GM21737 (cell line): Measurements from ENCODE around the gene HSPB6.
A peak's percentile ranks its signal among the peaks of the same experiment; 100 is the strongest.
"Not testable (repeated sequence)": the region's sequence is repeated elsewhere in the genome, so short reads cannot be mapped to it uniquely, and the experiment has no call there.

Experiments used
- ATAC-seq: cut with Tn5 transposase; IDR thresholded peaks from one replicate; pipeline ENCODE4 v1.9.1; 2021; ENCODE audit warnings: mild to moderate bottlenecking, moderate library complexity; ENCODE audit not compliant: unreplicated experiment

Gene HSPB6

GRCh38 chr19:35786299-35787160, 29.7 kb upstream of the HSPB6 start:
- no peak for ATAC-seq

- no peak for ATAC-seq
These were observed 28.5 kb upstream of the HSPB6 start for GRCh38 chr19:35785339-35785627.

- no peak for ATAC-seq
These were observed 27.9 kb upstream of the HSPB6 start for GRCh38 chr19:35784503-35785338.

DNA sequence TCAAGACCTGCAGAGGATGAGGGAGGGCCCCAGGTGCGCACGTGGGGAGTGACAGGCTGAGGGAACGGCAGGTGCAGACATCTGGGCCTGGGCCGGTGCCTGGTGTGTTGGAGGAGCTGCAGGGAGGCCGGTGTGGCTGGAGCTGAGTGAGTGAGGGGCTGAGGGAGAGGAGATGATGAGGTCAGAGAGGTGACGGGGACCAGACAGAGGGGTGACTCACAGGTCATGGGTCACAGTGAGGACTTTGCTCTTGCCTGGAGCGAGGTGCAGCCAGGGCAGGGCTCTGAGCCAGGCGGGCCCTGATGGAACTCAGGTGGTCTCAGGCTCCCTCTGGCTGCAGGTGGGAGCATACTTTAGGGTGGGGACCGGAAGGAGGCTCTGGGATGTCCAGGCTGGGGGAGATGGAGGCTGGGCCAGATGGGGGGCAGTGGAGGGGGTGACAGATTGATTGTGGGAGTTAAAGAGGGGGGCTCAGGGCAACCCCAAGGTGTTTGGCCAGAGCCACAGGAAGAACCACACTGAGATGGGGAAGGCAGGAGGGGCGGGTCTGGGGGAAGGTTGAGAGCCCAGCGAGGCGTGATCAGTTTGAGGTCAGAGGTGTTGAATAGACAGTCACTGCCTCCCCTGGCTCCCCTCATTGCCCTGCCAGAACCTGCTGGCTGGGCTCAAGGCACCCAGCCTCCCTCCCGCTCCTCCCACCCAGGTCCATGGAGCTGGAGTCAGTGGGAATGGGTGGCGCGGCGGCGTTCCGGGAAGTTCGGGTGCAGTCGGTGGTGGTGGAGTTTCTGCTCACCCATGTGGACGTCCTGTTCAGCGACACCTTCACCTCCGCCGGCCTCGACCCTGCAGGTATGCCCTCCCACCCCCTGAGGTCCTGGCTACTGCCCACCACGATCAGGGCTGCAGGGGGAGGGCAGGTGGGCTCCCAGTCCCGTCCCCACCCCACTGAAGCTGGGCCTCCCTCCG, 26.9 kb upstream of the HSPB6 start:
- no peak for ATAC-seq

DNA sequence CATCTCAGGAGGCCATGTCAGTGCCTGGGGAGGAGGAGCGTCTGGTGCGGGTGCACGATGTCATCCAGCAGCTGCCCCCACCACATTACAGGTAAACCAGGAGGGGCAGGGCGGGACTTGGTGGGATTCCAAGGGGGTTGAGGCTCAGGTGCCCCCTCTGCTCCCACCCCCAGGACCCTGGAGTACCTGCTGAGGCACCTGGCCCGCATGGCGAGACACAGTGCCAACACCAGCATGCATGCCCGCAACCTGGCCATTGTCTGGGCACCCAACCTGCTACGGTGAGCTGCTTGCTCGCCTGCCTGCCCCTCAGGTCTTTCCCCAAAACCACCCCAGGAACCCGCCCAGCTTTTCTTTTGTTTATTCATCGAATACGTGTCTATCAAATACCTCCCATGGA, 25.8 kb upstream of the HSPB6 start:
- no peak for ATAC-seq

- no peak for ATAC-seq
These were observed 24.8 kb upstream of the HSPB6 start for GRCh38 chr19:35781650-35782049.

DNA sequence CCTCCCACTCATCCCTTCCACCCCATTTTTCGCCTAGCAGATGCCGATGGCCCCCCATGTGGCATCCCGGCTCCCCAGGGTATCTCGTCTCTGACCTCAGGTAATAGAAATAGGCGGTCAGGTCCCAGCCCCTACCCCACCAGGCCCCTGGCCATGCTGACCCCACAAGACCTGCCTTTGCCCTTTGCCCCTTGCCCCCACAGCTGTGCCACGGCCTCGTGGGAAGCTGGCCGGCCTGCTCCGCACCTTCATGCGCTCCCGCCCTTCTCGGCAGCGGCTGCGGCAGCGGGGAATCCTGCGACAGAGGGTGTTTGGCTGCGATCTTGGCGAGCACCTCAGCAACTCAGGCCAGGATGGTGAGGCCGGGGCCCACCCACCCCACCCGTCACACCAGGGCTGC, 23.9 kb upstream of the HSPB6 start:
- ATAC-seq = no peak

- ATAC-seq = no peak
These were observed 23.2 kb upstream of the HSPB6 start for GRCh38 chr19:35780058-35780457.

DNA sequence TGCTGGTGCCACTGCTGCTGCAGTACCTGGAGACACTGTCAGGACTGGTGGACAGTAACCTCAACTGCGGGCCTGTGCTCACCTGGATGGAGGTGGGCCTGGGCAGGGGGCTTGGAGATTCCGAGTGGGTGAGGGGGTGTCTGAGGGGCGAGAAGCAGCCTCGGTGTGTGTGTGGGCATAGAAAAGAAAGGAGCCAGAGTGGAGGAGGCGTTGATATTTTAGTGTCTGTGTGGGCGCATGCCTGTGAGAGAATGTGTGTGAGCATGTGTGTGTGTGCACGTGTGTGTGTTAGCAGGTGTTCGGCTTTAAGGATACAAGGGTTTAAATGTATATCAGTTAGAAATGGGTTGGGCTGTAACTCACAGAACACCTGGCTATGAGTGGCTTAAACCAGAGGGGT, 22.2 kb upstream of the HSPB6 start:
- ATAC-seq = no peak

- no peak for ATAC-seq
These were observed 21.1 kb upstream of the HSPB6 start for GRCh38 chr19:35777961-35778360.

DNA sequence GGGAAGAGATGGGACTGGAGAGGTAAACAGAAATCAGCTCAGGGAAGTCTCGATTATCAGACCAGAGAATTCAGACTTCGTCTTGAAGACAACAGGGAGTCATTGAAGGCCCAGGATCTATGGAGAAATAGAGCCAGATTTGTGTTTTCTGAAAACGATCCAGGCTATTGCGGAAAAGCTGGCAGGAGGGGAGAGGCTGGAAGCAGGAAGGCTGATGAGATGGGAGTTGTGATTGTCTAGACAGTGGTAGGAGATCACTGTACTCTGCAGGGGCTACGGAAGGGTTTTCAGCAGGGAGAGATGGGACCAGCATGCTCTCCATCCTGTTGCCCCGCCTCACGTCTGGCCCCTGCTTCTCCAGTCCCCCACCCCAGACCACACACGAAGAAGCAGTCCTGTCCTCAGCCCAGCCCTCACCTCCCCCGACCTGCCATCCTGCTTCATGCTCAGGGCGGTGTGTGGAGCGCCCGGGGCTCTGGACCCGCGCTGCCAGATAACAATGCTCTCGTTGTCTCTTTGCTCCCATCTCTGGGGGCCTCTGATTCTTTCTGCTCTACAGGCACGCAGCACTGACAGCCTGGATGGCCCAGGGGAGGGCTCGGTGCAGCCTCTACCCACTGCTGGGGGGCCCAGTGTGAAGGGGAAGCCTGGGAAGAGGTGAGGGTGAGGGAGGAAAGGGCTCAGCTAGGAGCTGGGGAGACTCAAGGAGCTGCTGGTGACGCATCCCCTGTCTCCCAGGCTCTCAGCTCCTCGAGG, 20.4 kb upstream of the HSPB6 start:
- no peak for ATAC-seq

- no peak for ATAC-seq
These were observed 19.4 kb upstream of the HSPB6 start for GRCh38 chr19:35776102-35776788.

DNA sequence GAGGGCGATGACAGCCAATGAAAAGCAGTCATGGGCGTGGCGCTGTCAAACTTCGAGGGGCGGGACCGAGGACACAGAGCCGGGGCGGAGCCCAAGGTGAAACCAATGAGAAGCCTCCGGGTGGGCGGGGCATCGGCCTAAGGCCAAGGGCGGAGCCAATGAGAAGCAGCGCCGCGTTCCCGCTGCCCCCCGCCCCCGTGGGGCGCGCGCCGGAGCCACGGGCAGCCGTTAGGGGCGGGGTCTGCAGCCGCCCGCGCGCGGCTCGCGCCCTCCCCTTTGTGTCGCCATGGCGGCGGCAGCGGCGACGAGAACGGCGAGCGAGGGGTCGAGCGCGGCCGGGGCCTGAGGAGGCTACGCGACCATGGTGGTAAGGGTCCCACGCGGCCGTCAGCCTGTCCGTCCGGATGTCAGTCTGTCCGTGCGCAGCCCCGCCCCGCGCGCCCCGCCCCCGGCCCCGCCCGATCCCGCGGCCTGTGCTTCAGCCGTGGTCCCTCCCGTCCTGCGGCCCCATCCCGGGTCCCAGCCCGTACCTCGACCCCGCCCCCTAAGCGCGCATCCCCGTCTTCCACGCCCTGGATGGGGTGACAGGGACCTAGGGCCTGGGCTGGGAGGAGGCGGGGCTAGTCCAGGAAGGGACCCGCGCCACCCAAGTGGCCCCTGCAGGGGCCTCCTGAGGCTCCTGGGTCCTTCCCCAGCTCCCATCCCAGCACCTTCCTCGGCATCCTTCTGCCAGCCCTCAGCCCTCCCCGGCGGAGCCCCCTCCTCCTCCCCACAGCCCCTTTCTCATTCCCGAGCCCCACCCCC, 18.7 kb upstream of the HSPB6 start, which contains the start of gene ARHGAP33:
TSS of gene ARHGAP33 (plus strand) at position 267 of the 804 bp plus-strand sequence. CDS start at position 362, 95 bp downstream.
- peak; percentile 94 for ATAC-seq

DNA sequence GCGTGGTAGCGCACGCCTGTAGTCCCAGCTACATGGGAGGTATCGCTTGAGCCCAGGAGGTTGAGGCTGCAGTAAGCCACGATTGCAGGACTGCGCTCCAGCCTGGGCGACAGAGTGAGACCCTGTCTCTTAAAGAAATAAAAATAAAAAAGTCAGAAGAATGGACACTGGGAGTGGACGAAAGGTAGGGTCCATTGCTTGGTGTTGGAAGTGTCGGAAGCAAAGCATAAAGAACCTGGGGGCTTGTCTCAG, 18.1 kb upstream of the HSPB6 start:
- ATAC-seq = no peak

DNA sequence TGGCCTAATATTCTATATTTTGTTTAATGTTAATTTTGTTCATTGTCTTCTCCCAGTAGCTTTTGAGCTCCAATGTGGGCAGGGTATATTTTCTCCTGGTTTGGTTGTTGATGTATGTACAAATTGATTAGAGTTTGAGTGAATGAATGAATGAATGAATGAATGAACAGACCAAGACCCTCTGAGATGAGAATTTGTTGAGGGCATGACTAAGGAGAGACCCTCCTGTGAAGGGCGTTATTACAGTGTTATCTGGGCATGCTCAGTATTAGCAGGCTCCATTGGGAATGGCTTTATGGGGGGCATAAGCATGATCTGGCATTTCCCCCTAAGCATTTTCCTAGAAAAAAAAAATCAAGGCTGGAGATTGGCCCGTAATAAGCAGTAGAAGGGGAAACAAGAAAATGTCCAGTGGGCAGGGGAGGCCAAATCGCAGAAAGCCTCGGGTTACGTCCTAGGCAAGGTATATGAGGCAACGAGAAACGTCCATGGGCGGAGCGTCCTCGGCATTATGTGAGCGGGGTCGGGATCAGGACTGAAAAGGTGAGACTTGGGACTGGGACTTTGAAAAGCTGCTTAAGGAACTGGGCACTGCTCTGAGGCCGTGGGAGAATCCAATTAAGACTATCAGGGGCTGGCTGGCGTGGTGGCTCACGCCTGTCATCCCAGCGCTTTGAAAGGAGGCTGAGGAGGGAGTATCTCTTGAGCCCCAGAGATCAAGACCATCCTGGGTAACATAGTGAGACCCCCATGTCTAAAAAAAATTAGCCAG, 17.6 kb upstream of the HSPB6 start:
- ATAC-seq = no peak

DNA sequence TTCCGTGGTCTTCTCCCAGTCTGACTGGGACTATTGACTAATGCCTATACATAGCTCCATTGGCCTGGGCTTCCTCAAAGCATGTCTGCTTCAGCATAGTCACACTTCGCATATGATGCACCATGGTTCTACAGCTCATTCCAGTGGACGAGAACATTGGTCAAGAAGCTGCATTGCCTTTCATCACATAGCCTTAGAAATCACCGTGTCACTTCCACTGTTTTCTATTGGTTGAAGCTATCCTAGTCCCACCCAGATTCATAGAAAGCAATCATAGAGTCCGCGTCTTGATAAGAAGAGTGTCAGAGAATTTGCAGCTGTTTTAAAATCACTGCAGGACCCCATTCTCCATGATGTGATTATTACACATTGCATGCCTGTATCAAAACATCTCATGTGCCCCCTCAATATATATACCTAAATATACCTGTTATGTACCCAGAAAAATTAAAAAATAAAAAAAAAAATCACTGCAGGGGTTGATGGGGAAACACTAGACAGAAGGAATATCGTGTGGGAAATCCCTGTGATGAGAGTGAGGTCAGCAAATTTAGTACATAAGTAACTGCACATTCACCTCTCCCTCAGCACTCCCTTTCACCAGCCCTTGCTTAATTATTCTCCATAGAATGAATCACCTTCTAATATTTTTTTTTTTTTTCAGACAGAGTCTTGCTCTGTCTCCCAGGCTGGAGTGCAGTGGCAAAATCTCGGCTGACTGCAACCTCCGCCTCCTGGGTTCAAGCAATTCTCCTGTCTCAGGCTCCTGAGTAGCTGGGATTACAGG, 16.4 kb upstream of the HSPB6 start:
- no peak for ATAC-seq

DNA sequence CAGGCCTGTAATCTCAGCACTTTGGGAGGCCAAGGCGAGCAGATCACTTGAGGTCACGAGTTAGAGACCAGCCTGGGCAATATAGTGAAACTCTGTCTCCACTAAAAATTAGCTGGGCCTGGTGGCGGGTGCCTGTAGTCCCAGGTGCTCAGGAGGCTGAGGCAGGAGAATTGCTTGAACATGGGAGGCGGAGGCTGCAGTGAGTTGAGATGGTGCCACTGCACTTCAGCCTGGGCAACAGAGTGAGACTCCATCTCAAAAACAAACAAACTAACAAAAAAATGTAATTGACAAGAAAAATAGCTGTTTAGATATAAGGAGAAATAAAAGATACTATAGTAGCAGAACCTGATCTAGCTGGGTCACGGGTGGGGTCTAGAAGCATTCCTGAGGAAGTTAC, 15.5 kb upstream of the HSPB6 start:
- not testable (repeated sequence) for ATAC-seq

- ATAC-seq = no peak
These were observed 11.2 kb upstream of the HSPB6 start for GRCh38 chr19:35768082-35768421.
